Stimulated activated effector memory CD8-positive, alpha-beta T cell treated with anti-CD3 and anti-CD28 coated beads, Interleukin-12 subunit alpha, Interleukin-12 subunit beta, amount 100 ng/mL, for 72 hours (primary cell): ENCODE data around the gene PGAM5.

Experiments used
- ATAC-seq: fragments of 150-1000 bp; cut with Tn5 transposase; 2 replicates; pipeline ENCODE4 v1.10.0; 2021
- DNase-seq, 2 donors: peaks; one replicate each; pipeline ENCODE4 v3.0.0; 2021 to 2022; ENCODE audit warnings: low spot score in 2 of 2
- H3K27ac Mint-ChIP-seq: one replicate; pipeline ENCODE4 v1.8.0; 2022; ENCODE audit warnings: mild to moderate bottlenecking, mixed read lengths
- H3K36me3 Mint-ChIP-seq: one replicate; pipeline ENCODE4 v1.8.0; 2022; ENCODE audit warnings: mild to moderate bottlenecking, mixed read lengths
- H3K4me1 Mint-ChIP-seq: one replicate; pipeline ENCODE4 v1.8.0; 2022; ENCODE audit warnings: mixed read lengths
- H3K4me3 Mint-ChIP-seq: one replicate; pipeline ENCODE4 v1.8.0; 2022; ENCODE audit warnings: mild to moderate bottlenecking, mixed read lengths
- H3K9me3 Mint-ChIP-seq: one replicate; pipeline ENCODE4 v1.8.0; 2022; ENCODE audit warnings: mixed read lengths

Gene PGAM5

DNA sequence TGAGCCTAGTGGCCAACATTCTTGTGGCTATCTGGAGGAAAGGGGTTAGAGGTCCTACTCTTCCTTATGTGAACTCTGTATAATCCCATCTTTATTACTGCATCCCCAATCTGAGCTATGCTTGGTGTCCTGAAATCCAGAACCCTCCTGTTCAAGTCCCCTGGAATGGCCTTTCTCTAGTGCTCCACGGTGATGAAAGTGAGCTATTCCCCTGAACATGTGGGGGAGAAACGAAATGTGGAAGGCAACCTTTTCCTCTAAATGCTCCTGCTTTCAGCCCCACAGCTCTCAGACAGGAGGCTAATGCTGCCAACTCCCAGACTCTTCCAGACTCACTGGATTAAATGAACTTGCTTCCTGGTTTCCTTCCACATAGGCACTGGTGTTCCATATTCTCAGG lies 2.5 kb upstream of the PGAM5 start:
- H3K4me1 Mint-ChIP-seq: peaks cover 12% of the 10 kb centered on the region
- ATAC-seq: no peak
- no peak overlapping the region for H3K27ac Mint-ChIP-seq
- H3K4me3 Mint-ChIP-seq: no peak overlapping the region
- H3K36me3 Mint-ChIP-seq: peaks cover 11% of the 10 kb centered on the region
- peaks cover 3% of the 10 kb centered on the region for H3K9me3 Mint-ChIP-seq
- no peak for DNase-seq

DNA sequence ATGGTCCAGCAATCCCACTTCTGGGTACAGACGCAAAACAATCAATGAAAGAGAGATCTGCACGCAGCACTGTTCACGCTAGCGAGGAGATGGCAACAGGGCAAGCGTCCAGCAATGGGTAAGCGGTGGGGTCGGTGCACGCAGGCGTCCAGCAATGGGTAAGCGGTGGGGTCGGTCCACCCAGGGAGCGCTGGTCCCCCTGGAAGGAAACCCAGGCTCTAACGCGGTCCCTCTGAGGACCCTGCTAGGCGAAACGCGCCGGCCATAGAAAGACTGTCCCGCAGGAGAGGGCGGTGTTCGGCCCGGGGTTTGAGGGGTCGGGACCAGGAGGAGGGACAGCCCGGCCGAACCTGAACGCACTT lies 618 bp upstream of the PGAM5 start:
- ATAC-seq: peak; percentile 9
- Mint-ChIP-seq H3K4me3 (peak overlapping the region; percentile 89), H3K9me3 (peaks cover 3% of the 10 kb centered on the region), H3K27ac (peak overlapping the region; percentile 94), H3K36me3 (peaks cover 20% of the 10 kb centered on the region), H3K4me1 (peaks cover 24% of the 10 kb centered on the region)
- no peak for DNase-seq

DNA sequence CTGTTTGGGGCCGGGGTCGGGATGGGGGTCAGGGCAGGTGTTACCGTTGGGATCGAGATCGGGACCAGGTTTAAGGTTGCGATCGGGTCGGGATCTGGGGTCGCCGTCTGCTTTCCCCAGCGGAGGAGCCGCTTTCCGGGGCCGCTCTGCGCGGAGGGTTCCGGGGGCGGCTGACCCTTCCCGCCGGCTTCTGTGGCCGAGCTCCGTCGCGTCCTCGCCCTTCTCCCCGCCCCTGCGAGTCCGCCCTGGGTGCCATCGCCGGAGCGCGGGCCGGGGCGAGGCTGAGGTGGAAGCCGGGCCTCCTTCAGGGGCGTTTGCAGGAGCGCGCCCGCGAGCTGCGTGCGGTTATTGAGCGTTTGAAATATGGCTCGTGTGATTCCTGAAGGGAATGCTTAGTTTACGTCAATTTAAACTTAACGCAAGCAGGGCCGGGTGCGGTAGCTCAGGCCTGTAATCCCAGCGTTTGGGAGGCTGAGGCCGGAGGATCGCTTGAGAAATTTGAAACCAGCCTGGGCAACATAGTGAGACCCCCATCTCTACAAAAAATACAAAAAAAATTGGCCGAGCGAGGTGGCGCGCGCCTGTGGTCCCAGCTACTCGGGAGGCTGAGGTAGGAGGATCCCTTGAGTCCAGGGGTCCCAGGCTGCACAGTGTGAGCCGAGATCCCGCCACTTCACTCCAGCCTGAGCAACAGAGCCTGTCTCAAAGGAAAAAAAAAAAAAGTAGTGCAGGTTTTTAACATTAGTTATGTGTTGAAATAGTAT lies 620 bp downstream of the PGAM5 start:
- DNase-seq (peak; percentile 26 to 74), ATAC-seq (peak; percentile 53)
- H3K4me1 Mint-ChIP-seq: peaks cover 24% of the 10 kb centered on the region
- peak overlapping the region; percentile 89 for H3K4me3 Mint-ChIP-seq
- H3K27ac Mint-ChIP-seq: peak overlapping the region; percentile 76
- peaks cover 32% of the 10 kb centered on the region for H3K36me3 Mint-ChIP-seq
- peaks cover 3% of the 10 kb centered on the region for H3K9me3 Mint-ChIP-seq

DNA sequence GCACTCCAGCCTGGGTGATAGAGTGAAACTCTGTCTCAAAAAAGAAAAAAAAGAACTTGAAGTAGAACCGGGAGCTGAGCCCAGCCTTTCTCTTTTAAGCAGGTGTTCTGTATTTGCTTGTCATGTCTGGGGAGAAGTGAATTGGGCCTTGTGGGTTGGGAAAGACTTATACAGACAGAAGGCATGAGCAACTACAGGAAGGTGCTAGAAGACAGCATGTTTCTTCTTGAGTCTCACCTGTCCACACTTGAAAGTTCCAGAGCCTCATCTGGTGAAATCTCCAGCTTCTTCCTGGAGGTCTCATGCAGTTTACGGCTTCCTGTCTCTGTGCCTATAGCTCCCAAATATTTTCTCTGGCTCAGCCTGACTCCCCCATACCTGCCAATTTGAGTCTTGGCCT lies 2.5 kb downstream of the PGAM5 start:
- H3K36me3 Mint-ChIP-seq: peaks cover 49% of the 10 kb centered on the region
- H3K4me1 Mint-ChIP-seq: peaks cover 24% of the 10 kb centered on the region
- H3K9me3 Mint-ChIP-seq: no peaks in the 10 kb centered on the region
- H3K27ac Mint-ChIP-seq: no peak overlapping the region
- no peak overlapping the region for H3K4me3 Mint-ChIP-seq
- DNase-seq (no peak), ATAC-seq (no peak)

DNA sequence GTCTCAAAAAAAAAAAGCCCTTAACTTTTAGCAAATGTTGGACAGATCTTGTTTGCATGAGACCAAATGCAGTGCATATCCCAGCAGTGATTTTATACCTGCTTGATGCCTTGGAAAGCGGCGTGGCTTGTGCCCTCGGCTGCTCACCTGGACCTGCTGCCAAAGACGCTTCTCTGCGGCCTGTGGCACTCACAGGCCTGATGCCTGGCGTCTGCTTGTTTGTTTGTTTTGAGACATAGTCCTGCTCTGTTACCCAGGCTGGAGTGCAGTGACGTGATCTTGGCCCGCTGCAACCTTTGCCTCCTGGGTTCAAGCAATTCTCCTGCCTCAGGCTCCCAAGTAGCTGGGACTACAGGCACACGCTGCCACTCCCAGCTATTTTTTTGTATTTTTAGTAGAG lies 5.2 kb downstream of the PGAM5 start:
- H3K9me3 Mint-ChIP-seq: no peaks in the 10 kb centered on the region
- H3K4me3 Mint-ChIP-seq: no peak overlapping the region
- peaks cover 76% of the 10 kb centered on the region for H3K36me3 Mint-ChIP-seq

DNA sequence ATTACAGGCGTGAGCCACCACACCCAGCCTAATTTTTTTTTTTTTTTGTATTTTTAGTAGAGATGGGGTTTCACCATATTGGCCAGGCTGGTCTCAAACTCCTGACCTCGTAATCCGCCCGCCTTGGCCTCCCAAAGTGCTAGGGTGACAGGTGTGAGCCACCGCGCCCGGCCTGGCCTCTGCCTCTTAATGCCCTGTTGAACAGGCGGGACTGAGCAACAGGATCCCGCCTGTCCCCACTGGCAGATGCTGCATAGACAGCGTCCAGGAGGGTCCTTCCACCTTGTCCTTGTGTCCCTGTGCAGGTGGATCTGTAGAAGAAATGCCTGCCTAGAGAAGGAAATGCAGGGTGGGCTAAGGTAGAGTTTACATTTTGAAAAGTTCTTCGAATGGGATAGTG lies 5.7 kb downstream of the PGAM5 start:
- ATAC-seq: no peak
- H3K4me1 Mint-ChIP-seq: peaks cover 25% of the 10 kb centered on the region

More for the DNA sequence above, 5.2 kb downstream of the PGAM5 start:
- ATAC-seq (no peak), DNase-seq (no peak)
- Mint-ChIP-seq H3K27ac (no peak overlapping the region), H3K4me1 (peaks cover 25% of the 10 kb centered on the region)

DNA sequence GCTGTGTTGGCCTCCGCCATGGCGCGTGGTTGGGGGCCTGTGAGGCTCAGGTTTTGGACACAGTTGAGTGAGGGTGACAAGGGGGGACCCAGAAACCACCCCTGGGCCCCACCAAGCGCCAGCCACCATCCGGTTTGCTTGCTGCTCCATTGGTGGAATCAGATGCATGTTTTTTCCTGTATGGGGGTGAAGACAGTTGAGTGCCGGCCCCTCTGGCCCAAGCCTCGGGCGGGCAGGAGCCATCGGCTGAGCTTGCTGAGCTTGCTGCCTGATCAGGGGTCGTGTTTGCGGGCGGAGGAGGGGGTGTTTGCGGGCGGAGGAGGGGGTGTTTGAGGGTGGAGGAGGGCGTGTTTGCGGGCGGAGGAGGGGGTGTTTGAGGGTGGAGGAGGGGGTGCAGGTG lies 6.4 kb downstream of the PGAM5 start:
- Mint-ChIP-seq H3K4me1 (peaks cover 24% of the 10 kb centered on the region), H3K36me3 (peaks cover 88% of the 10 kb centered on the region), H3K27ac (no peak overlapping the region), H3K4me3 (no peak overlapping the region), H3K9me3 (no peaks in the 10 kb centered on the region)
- ATAC-seq (no peak), DNase-seq (no peak)

More for the DNA sequence above, 5.7 kb downstream of the PGAM5 start:
- no peaks in the 10 kb centered on the region for H3K9me3 Mint-ChIP-seq
- no peak overlapping the region for H3K27ac Mint-ChIP-seq
- H3K4me3 Mint-ChIP-seq: no peak overlapping the region
- no peak for DNase-seq
- peaks cover 81% of the 10 kb centered on the region for H3K36me3 Mint-ChIP-seq

DNA sequence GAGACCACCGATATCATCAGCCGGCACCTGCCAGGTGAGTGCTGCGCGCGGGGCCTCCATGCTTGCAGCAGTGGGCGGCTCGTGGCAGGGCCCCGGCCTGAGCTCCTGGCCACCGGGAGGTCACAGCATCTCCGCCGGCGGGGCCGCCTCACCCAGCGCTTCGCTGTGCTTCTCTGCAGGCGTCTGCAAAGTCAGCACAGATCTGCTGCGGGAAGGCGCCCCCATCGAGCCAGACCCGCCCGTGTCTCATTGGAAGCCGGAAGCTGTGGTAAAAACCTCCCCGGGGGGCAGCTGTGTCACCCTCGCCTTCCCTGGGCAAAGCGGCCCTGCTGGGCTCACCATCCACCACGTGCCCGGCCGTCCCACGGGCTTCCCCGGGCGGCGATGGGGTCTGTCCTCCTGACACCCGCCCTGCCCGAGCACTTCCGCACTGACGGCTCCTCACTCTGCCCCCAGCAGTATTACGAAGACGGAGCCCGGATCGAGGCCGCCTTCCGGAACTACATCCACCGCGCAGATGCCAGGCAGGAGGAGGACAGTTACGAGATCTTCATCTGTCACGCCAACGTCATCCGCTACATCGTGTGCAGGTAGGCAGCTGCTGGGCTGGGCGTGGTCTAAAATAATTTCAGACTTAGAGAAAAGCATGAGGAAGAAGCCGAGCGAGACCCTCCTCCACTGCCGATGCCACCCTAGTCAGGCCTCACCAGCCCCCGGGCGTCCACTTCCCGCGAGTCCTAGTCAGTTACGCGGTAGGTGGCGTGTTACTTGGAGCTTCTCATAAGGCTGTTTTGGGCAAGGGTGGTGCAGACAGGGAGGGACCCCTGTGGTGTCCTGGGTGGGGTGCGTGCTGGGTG lies 7.1 kb downstream of the PGAM5 start:
- Mint-ChIP-seq H3K9me3 (no peaks in the 10 kb centered on the region), H3K27ac (no peak overlapping the region), H3K4me3 (no peak overlapping the region), H3K4me1 (peaks cover 20% of the 10 kb centered on the region), H3K36me3 (peaks cover 95% of the 10 kb centered on the region)
- DNase-seq (no peak), ATAC-seq (no peak)

DNA sequence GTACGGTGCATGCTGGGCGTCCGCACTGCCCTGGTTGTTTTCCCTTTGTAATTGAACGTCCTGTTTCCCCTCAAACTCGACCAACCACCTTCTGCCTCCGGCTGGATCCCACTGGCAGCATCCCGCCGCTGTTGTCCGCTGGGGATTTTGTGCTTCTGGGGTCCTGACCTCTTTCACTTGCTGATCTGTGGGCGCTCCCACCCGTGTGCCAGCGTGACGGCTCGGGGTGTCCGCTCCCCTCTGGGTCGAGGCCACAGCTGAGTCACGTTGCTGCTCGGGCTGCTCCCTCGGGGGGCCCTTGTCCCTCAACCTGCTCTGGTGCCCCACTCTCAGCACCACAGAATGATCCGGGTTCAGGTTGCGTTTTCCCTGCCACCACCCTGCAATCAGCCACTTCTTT lies 8.0 kb downstream of the PGAM5 start:
- Mint-ChIP-seq H3K4me1 (peaks cover 19% of the 10 kb centered on the region), H3K36me3 (peaks cover 98% of the 10 kb centered on the region), H3K27ac (peak overlapping the region; percentile 73), H3K4me3 (no peak overlapping the region), H3K9me3 (no peaks in the 10 kb centered on the region)
- no peak for DNase-seq
- ATAC-seq: no peak

DNA sequence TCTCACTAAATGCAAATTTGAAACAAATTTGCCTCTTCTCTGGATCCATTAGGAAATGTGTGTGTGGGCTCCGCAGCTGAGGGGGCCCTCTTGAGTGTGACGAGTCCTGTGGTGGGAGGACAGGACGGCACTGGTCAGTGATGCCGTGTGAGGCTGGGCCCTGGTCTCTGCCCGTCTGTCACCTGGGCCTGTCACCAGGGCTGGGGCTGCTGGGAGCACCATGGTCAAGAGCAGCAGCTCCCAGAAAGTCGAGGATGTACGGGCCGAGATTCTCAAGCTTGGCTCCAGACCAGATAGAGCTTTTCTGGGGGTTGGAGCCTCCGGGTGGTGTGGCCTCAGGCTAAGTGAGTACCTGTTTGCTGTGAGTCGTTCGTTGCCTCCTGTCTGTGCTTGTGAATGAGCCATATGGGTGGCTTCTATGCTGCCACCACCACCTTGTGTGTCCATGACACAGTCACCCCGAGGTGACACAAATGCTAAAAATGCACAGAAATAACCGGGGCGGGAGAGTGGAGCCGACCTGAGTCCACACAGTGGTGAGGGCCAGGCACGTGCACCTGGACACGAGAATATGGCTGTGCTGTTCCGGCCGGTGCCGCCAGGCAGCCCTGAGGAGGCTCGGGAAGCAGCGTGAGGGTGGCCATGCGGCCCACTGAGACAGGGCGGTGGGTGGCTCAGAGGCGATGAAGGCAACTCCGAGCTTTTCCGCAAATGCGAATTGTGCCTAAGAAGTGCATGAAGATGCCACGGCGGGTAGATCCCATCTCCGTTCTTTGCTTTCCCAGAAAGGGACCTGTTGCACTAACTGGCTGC lies 8.7 kb downstream of the PGAM5 start:
- ATAC-seq: peak; percentile 44
- no peaks in the 10 kb centered on the region for H3K9me3 Mint-ChIP-seq
- H3K4me3 Mint-ChIP-seq: no peak overlapping the region
- peaks cover 98% of the 10 kb centered on the region for H3K36me3 Mint-ChIP-seq
- H3K27ac Mint-ChIP-seq: peak overlapping the region; percentile 73
- peaks cover 16% of the 10 kb centered on the region for H3K4me1 Mint-ChIP-seq
- no peak for DNase-seq

DNA sequence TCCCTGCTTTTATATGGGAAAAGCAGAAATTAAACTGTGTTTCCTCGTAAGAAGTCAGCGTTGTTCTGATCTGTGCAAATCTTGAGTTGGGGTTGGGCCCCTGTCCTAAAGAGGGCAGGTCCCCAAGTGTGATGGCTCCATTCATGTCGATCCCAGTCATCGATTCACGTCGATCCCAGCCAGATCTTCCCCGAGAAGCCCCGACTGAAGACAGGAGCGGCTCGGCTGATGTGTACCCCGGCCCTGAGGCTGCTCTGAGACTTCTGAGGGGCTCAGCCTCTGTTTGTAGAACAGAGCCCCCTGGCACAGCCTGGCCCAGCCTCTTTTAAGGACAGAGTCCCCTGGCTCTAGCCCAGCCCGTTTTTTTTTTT lies 9.3 kb downstream of the PGAM5 start:
- no peak for ATAC-seq
- peaks cover 13% of the 10 kb centered on the region for H3K4me1 Mint-ChIP-seq
- no peak overlapping the region for H3K4me3 Mint-ChIP-seq
- no peak for DNase-seq
- H3K9me3 Mint-ChIP-seq: no peaks in the 10 kb centered on the region
- no peak overlapping the region for H3K27ac Mint-ChIP-seq
- peaks cover 98% of the 10 kb centered on the region for H3K36me3 Mint-ChIP-seq

DNA sequence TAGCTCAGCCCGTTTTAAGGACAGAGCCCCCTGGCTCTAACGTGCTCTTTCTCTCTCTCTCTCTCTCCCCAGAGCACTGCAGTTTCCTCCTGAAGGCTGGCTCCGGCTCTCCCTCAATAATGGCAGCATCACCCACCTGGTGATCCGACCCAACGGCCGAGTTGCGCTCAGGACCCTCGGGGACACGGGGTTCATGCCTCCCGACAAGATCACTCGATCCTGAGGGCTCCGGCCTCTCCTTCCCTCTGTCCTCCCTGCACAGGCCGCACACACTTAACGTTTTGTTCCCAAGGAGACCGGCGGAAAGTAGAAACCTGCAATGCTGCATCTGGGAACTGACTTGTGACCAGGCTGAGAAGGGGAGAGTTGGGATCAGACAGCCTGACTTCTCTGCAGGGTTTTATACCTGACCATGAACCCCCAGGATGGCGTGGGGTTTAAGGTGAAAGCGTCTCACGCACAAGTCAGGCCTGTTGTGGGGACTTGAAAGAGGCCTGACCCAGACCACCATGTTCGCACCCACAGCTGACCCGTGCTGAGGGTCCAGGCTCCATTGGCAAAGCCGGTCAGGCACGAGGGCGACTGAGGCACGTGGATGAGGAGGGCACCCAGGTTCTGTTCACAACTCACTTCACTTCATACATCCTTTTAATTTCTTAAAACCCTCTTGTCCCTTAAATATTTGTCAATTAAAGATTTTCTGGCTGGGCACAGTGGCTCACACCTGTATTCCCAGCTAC lies 10.1 kb downstream of the PGAM5 start:
- Mint-ChIP-seq H3K27ac (peak overlapping the region; percentile 60), H3K4me3 (no peak overlapping the region), H3K4me1 (peaks cover 13% of the 10 kb centered on the region), H3K9me3 (no peaks in the 10 kb centered on the region), H3K36me3 (peaks cover 98% of the 10 kb centered on the region)
- DNase-seq (no peak), ATAC-seq (no peak)

DNA sequence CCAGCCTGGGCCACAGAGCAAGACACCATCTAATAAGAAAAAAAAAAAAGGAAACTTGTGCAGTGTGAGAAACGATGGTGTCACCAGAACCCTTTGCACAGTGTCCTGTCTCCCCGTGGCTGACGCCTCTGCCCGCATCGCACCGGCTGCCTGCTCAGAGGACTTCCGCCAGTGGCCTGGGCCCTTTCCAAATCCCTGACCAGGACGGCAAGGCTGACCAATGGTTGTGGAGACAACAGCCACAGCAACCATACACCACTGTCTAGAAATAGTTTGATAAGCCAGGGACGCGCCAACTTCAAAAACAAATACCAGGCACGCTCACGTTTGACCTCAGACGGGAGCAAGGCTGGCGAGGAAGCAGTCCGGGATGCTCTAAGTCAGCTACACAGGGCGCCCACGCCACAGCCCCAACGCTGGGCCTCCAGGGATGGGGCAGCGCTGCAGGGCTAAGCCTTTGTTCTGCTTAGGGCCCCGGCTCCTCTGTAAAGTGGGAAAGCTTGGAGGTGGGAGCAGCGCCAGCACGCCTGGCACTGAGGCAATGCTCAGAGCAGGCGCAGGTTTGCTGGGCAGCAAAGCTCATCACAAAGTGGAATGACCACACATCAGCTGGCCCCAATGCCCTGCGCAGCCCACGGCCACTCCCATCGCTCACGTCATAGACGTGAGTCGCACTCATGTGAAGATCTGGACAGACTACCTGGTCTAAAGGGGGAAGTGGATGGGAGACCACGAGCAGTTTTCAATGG lies 12.5 kb downstream of the PGAM5 start:
- Mint-ChIP-seq H3K27ac (no peak overlapping the region), H3K9me3 (no peaks in the 10 kb centered on the region), H3K36me3 (peaks cover 100% of the 10 kb centered on the region), H3K4me1 (peaks cover 13% of the 10 kb centered on the region), H3K4me3 (no peak overlapping the region)
- no peak for ATAC-seq
- no peak for DNase-seq

DNA sequence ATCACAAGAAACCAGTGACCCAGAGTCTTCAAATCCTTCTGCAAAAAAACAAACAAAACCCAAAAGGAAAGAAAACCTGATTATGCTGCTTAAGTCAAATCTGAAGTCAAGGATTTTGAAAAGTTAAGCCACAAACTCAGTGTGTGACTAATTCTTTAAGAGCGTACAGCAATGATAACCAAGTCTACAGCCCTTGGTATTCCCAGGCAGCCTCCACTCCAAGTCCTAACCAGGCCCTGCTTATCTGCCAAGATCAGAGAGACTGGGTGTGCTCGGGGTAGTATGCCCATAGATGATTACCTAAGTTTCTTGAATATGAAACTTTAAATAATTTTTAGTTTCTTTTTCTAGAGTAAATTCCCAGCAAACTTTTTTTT lies 13.1 kb downstream of the PGAM5 start:
- DNase-seq (no peak), ATAC-seq (no peak)
- Mint-ChIP-seq H3K4me1 (peaks cover 11% of the 10 kb centered on the region), H3K4me3 (no peak overlapping the region), H3K9me3 (no peaks in the 10 kb centered on the region), H3K27ac (no peak overlapping the region), H3K36me3 (peaks cover 100% of the 10 kb centered on the region)
